Spinal cord (tissue), 10 donors: Measurements from ENCODE around the gene PYDC1. TPM values are rescaled to one million over a fixed set of nuclear protein-coding genes. Genes with fewer than 3 reads are reported as not detected.
A peak's percentile ranks its signal among the peaks of the same experiment; 100 is the strongest.
"Not testable (repeated sequence)": the region's sequence is repeated elsewhere in the genome, so short reads cannot be mapped to it uniquely, and the experiment has no call there.

ENCODE experiments used
- DNase-seq, 6 donors: peaks; one replicate each; pipeline versions ENCODE4 v3.0.0 to v3.0.0-alpha.2; 2013 to 2015; ENCODE audit warnings: low spot score in 6 of 6, low read depth in 4 of 6
- H3K27ac ChIP-seq: one replicate; pipeline ENCODE4 v1.5.1; 2013; ENCODE audit warnings: low read depth, low read length, control low read depth
- H3K27me3 ChIP-seq: one replicate; pipeline ENCODE4 v1.6.1; 2013; ENCODE audit warnings: low read length; ENCODE audit not compliant: control insufficient read depth, insufficient read depth
- H3K36me3 ChIP-seq: one replicate; pipeline ENCODE4 v1.6.1; 2013; ENCODE audit warnings: low read length; ENCODE audit not compliant: control insufficient read depth, insufficient read depth
- H3K4me1 ChIP-seq: one replicate; pipeline ENCODE4 v1.6.1; 2013; ENCODE audit warnings: low read length; ENCODE audit not compliant: control insufficient read depth, insufficient read depth
- H3K4me3 ChIP-seq: one replicate; pipeline ENCODE4 v1.5.1; 2013; ENCODE audit warnings: low read depth, low read length, control low read depth
- H3K9me3 ChIP-seq: one replicate; pipeline ENCODE4 v1.6.1; 2013; ENCODE audit warnings: low read length; ENCODE audit not compliant: control insufficient read depth, insufficient read depth
- WGBS: methylation state at CpG from one replicate; pipeline ENCODE4 v1.1.5; 2013; ENCODE audit warnings: missing lambda C conversion rate; ENCODE audit not compliant: insufficient coverage; 5-methylcytosine and 5-hydroxymethylcytosine counted together
- polyA plus RNA-seq, 2 donors: library from polyadenylated mRNA; unstranded; fragments of 120-200 nt; gene quantifications; one replicate each; pipeline ENCODE4 v1.2.1, GENCODE V29; 2013; ENCODE audit not compliant: insufficient read length in 2 of 2
- total RNA-seq, 2 donors: library from RNA; depleted of rRNA in 1 of 2; stranded (reverse); fragments of 120-200 nt in 1 of 2; fragments of >200 nt in 1 of 2; gene quantifications; one replicate each; pipeline versions ENCODE4 v1.2.3 to v1.2.4, GENCODE V29; 2013 to 2014
- donor health status: healthy.

The PYDC1 gene
- total and polyA plus RNA-seq, 4 donors: 0.86 to 2.0 (median 1.3) TPM; not detected in 1

GRCh38 chr16:31213342-31213741 lies 3.6 kb downstream of the PYDC1 start:
- Histone ChIP-seq H3K4me1 (peaks cover 25% of the 10 kb centered on the region), H3K27me3 (peaks cover 46% of the 10 kb centered on the region), H3K36me3 (no peaks in the 10 kb centered on the region), H3K4me3 (no peak overlapping the region), H3K27ac (no peak overlapping the region), H3K9me3 (no peaks in the 10 kb centered on the region)
- DNase-seq: no peak
- no CpG with 5 or more reads among the region's 1 CpG for WGBS

- WGBS: 46% methylated on average over 5 of the region's 6 CpGs
- Histone ChIP-seq H3K27me3 (peaks cover 21% of the 10 kb centered on the region), H3K27ac (no peak overlapping the region), H3K4me3 (no peak overlapping the region), H3K9me3 (no peaks in the 10 kb centered on the region), H3K4me1 (peaks cover 12% of the 10 kb centered on the region), H3K36me3 (peaks cover 2% of the 10 kb centered on the region)
- no peak for DNase-seq
Measured at GRCh38 chr16:31206776-31207175, 10.2 kb downstream of the PYDC1 start.

GRCh38 chr16:31204871-31205666 lies 11.9 kb downstream of the PYDC1 start:
- DNase-seq: no peak
- Histone ChIP-seq H3K4me1 (peaks cover 17% of the 10 kb centered on the region), H3K36me3 (peaks cover 8% of the 10 kb centered on the region), H3K27me3 (peaks cover 25% of the 10 kb centered on the region), H3K9me3 (no peaks in the 10 kb centered on the region), H3K4me3 (no peak overlapping the region), H3K27ac (no peak overlapping the region)
- WGBS: 96% methylated on average over 5 of the region's 9 CpGs

GRCh38 chr16:31202414-31203375 lies 14.2 kb downstream of the PYDC1 start, which contains the start of gene PYCARD:
Gene PYCARD, minus strand, starts transcription at chr16:31202760. Its CDS starts 70 bp downstream, at chr16:31202690.
- H3K9me3 ChIP-seq: no peaks in the 10 kb centered on the region
- peaks cover 17% of the 10 kb centered on the region for H3K4me1 ChIP-seq
- H3K27me3 ChIP-seq: peaks cover 20% of the 10 kb centered on the region
- H3K36me3 ChIP-seq: peaks cover 18% of the 10 kb centered on the region
- H3K4me3 ChIP-seq: peak within 1 kb of the TSS; percentile 20
- peak in 1 of 6 donors; percentile 21 for DNase-seq
- WGBS: 8% methylated on average over 62 of the region's 69 CpGs
- H3K27ac ChIP-seq: no peak within 1 kb of the TSS

GRCh38 chr16:31201582-31202413 lies 15.1 kb downstream of the PYDC1 start:
- peaks cover 25% of the 10 kb centered on the region for H3K36me3 ChIP-seq
- H3K4me1 ChIP-seq: peaks cover 17% of the 10 kb centered on the region
- H3K9me3 ChIP-seq: no peaks in the 10 kb centered on the region
- H3K4me3 ChIP-seq: peak overlapping the region; percentile 20
- DNase-seq: no peak
- peaks cover 20% of the 10 kb centered on the region for H3K27me3 ChIP-seq
- WGBS: 21% methylated on average over 24 of the region's 35 CpGs
- H3K27ac ChIP-seq: no peak overlapping the region

GRCh38 chr16:31200821-31201568 lies 15.9 kb downstream of the PYDC1 start:
- Histone ChIP-seq H3K36me3 (peaks cover 33% of the 10 kb centered on the region), H3K9me3 (no peaks in the 10 kb centered on the region), H3K27me3 (peaks cover 20% of the 10 kb centered on the region), H3K4me1 (peaks cover 17% of the 10 kb centered on the region), H3K27ac (no peak overlapping the region), H3K4me3 (no peak overlapping the region)
- DNase-seq: no peak
- 86% methylated on average over 5 of the region's 8 CpGs for WGBS

GRCh38 chr16:31200111-31200510 lies 16.8 kb downstream of the PYDC1 start:
- peaks cover 19% of the 10 kb centered on the region for H3K27me3 ChIP-seq
- H3K4me1 ChIP-seq: peaks cover 17% of the 10 kb centered on the region
- not testable (repeated sequence) for H3K27ac ChIP-seq, H3K4me3 ChIP-seq, DNase-seq, H3K9me3 ChIP-seq
- H3K36me3 ChIP-seq: peaks cover 41% of the 10 kb centered on the region
- 93% methylated on average over 8 of the region's 8 CpGs for WGBS

- H3K4me1 ChIP-seq: peaks cover 17% of the 10 kb centered on the region
- H3K27me3 ChIP-seq: peaks cover 15% of the 10 kb centered on the region
- DNase-seq: no peak
- no peaks in the 10 kb centered on the region for H3K9me3 ChIP-seq
- H3K36me3 ChIP-seq: peaks cover 41% of the 10 kb centered on the region
- H3K27ac ChIP-seq: no peak overlapping the region
- H3K4me3 ChIP-seq: no peak overlapping the region
- WGBS: 100% methylated on average over 4 of the region's 5 CpGs
Measured at GRCh38 chr16:31199430-31200041, 17.4 kb downstream of the PYDC1 start.
